K562 (cell line): ENCODE results near the gene CFAP410. TPM values are rescaled to one million over a fixed set of nuclear protein-coding genes. Genes with fewer than 3 reads are reported as not detected.

Experiments
- ATAC-seq: fragments of 200-7000 bp; cut with Tn5 transposase; 3 replicates; pipeline ENCODE4 v1.9.1; 2020; ENCODE audit warnings: moderate library complexity
- BruUV-seq: library from RNA; stranded (reverse); fragments of 400-500 nt; replicated peaks from 2 replicates; lab custom pipeline; 2021; lab: Mats Ljungman, UMichigan
- CTCF ChIA-PET: fragments of 300-600 bp; formaldehyde crosslinking; extraction: SDS; loops from one replicate; lab custom pipeline; 2021; ENCODE audit warnings: low intra/inter-chr PET ratio; lab: Yijun Ruan, JAX
- POLR2A ChIA-PET: fragments of 300-600, 350-650 bp; sonication (Branson Sonifier 250); formaldehyde crosslinking; extraction: SDS; loops from one replicate; lab custom pipeline; 2021; ENCODE audit warnings: antibody characterized with exemption, inconsistent platforms; lab: Yijun Ruan, JAX
- DNase-seq, 4 experiments: peaks; one replicate each; pipeline versions ENCODE4 v3.0.0 to v3.0.0-alpha.2; 2011 to 2018; ENCODE audit warnings: low spot score in 3 of 4, mixed read lengths in 3 of 4; ENCODE audit errors: extremely low read depth in 1 of 4
- FAIRE-seq: peaks from 2 replicates; lab custom pipeline; 2011; peaks lifted over from hg19 to GRCh38; lab: Jason Lieb, UNC
- H2AFZ ChIP-seq: 2 replicates; pipeline ENCODE4 v1.6.0; 2011; ENCODE audit warnings: low read depth, low read length, control low read depth, inconsistent platforms
- H3K27ac ChIP-seq: fragments of 200-600 bp; 3 replicates; pipeline ENCODE4 v1.8.0; 2011; ENCODE audit warnings: low read depth, mild to moderate bottlenecking, control low read depth, inconsistent platforms, low read length, moderate library complexity, mixed read lengths; ENCODE audit errors: extremely low read depth
- H3K27me3 ChIP-seq, 2 experiments: fragments of 300-600 bp in 1 of 2; 2 replicates in 1 of 2; 3 replicates in 1 of 2; pipeline versions ENCODE4 v1.6.0 to v1.8.0; 2011; ENCODE audit warnings: inconsistent platforms in 2 of 2, low read length in 2 of 2, mild to moderate bottlenecking in 1 of 2, mixed read lengths in 1 of 2, moderate library complexity in 1 of 2; ENCODE audit not compliant: control insufficient read depth in 2 of 2, insufficient read depth in 2 of 2
- H3K36me3 ChIP-seq: fragments of 300-600 bp; 3 replicates; pipeline ENCODE4 v1.8.0; 2011; ENCODE audit warnings: mild to moderate bottlenecking, low read length, inconsistent platforms; ENCODE audit not compliant: control insufficient read depth, insufficient read depth
- H3K4me1 ChIP-seq, 2 experiments: fragments of 200-600 bp in 1 of 2; replicated peaks in 1 of 2; 2 replicates in 1 of 2; 3 replicates in 1 of 2; pipeline versions ENCODE4 v1.5.1 to v1.8.0; 2011; ENCODE audit warnings: inconsistent platforms in 2 of 2, low read length in 2 of 2, mild to moderate bottlenecking in 1 of 2, mixed read lengths in 1 of 2, moderate library complexity in 1 of 2; ENCODE audit not compliant: control insufficient read depth in 2 of 2, insufficient read depth in 2 of 2
- H3K4me2 ChIP-seq: 2 replicates; pipeline ENCODE4 v1.6.1; 2011; ENCODE audit warnings: low read length, control low read depth, inconsistent platforms, mixed read lengths; ENCODE audit not compliant: insufficient read depth
- H3K4me3 ChIP-seq: fragments of 200-600 bp; sonication (generic), shearing (Covaris generic); 2 replicates; pipeline ENCODE4 v1.5.1; 2016; ENCODE audit warnings: control low read depth, inconsistent platforms
- H3K79me2 ChIP-seq: fragments of 200-600 bp; 3 replicates; pipeline ENCODE4 v1.8.0; 2011; ENCODE audit warnings: low read length, inconsistent platforms; ENCODE audit not compliant: control insufficient read depth, insufficient read depth
- H3K9ac ChIP-seq, 2 experiments: 2 replicates each; pipeline versions ENCODE4 v1.6.0 to v1.6.1; 2011; ENCODE audit warnings: low read depth in 2 of 2, low read length in 2 of 2, control low read depth in 1 of 2, inconsistent platforms in 1 of 2, mild to moderate bottlenecking in 1 of 2, mixed read lengths in 1 of 2; ENCODE audit not compliant: insufficient read depth in 1 of 2
- H3K9me1 ChIP-seq: one replicate; pipeline ENCODE4 v1.6.0; 2011; ENCODE audit warnings: inconsistent platforms, mild to moderate bottlenecking, low read length, moderate library complexity; ENCODE audit not compliant: control insufficient read depth, insufficient read depth
- H3K9me3 ChIP-seq: replicated peaks from 2 replicates; pipeline ENCODE4 v1.5.1; 2011; ENCODE audit warnings: low read depth, low read length, inconsistent platforms; ENCODE audit not compliant: control insufficient read depth, insufficient read depth
- H4K20me1 ChIP-seq: replicated peaks from 2 replicates; pipeline ENCODE4 v1.6.1; 2011; ENCODE audit warnings: low read length, inconsistent platforms, mixed read lengths; ENCODE audit not compliant: control insufficient read depth, insufficient read depth
- CEBPG ChIP-seq, 3 experiments: fragments of 200-800 bp in 1 of 3; sonication (Bioruptor generic) in 1 of 3; sonication (generic) in 1 of 3; formaldehyde crosslinking in 1 of 3; IDR thresholded peaks in 2 of 3; conservative IDR thresholded peaks in 1 of 3; 2 replicates each; pipeline versions ENCODE4 v1.6.1 to v1.8.0; 2016 to 2022; ENCODE audit warnings: missing compliant biosample characterization in 2 of 3, missing genetic modification characterization in 2 of 3, mild to moderate bottlenecking in 1 of 3, missing genetic modification reagents in 1 of 3
- CHD4 ChIP-seq: fragments of 200-600 bp; sonication (generic); IDR thresholded peaks from 3 replicates; pipeline ENCODE4 v1.6.1; 2012; ENCODE audit warnings: low read depth, mild to moderate bottlenecking, mixed read lengths, low read length, inconsistent platforms; ENCODE audit not compliant: insufficient read depth, insufficient replicate concordance, poor library complexity, severe bottlenecking
- HOXB6 ChIP-seq: fragments of 250-450 bp; sonication (Bioruptor Pico); IDR thresholded peaks from 2 replicates; pipeline ENCODE4 v1.5.1; 2022; ENCODE audit warnings: mild to moderate bottlenecking, borderline replicate concordance
- NR3C1 ChIP-seq: sonication (generic); formaldehyde crosslinking; IDR thresholded peaks from 2 replicates; pipeline ENCODE4 v1.8.1; 2022; ENCODE audit warnings: missing genetic modification reagents
- POLR2G ChIP-seq: fragments of 200-400 bp; formaldehyde crosslinking; IDR thresholded peaks from 2 replicates; pipeline ENCODE4 v1.6.1; 2017; ENCODE audit warnings: low read depth, mild to moderate bottlenecking, antibody characterized with exemption, low read length, moderate library complexity
- SPI1 ChIP-seq: IDR thresholded peaks from 2 replicates; pipeline ENCODE4 v1.6.1; 2011; ENCODE audit warnings: low read depth, low read length, control low read depth, borderline replicate concordance
- ZNF384 ChIP-seq: IDR thresholded peaks from 2 replicates; pipeline ENCODE4 v1.6.1; 2012; ENCODE audit warnings: low read depth, low read length, improper control_type of control experiment
- WGBS: fragments of 100-300 bp; shearing (Covaris generic); methylation state at CpG from one replicate; pipeline ENCODE4 v1.1.6; 2016; ENCODE audit warnings: low coverage, mixed read lengths; ENCODE audit not compliant: insufficient coverage; ENCODE audit errors: missing lambda C conversion rate; 5-methylcytosine and 5-hydroxymethylcytosine counted together
- in situ Hi-C: fragments of 300-500 bp; cut with MboI; formaldehyde crosslinking; loops from 4 replicates; pipeline ENCODE4 v1.15.0; 2018; ENCODE audit warnings: inconsistent platforms, mixed read lengths
- intact Hi-C: fragments of 100-400 bp; cut with micrococcal nuclease; formaldehyde crosslinking; loops from 2 replicates; pipeline ENCODE4 v1.14.2; 2022
- polyA plus RNA-seq, 8 experiments: library from polyadenylated mRNA; depleted of rRNA in 4 of 8; stranded (reverse) in 5 of 8; unstranded in 3 of 8; fragments of >200 nt; fragmentation: Nextera tagmentation in 2 of 8; fragmentation: Illumina TruSeq in 1 of 8; extraction: Ambion mirVana in 2 of 8; extraction: Trizol in 1 of 8; gene quantifications; 2 replicates each; pipeline versions ENCODE4 v1.2.1 to v1.2.3, GENCODE V29; 2011 to 2014; ENCODE audit warnings: inconsistent platforms in 1 of 8, missing spikeins in 1 of 8
- total RNA-seq, 7 experiments: library from RNA; depleted of rRNA in 6 of 7; stranded (reverse); fragments of >200 nt in 6 of 7; fragmentation: Illumina TruSeq in 2 of 7; extraction: Trizol in 2 of 7; gene quantifications; 2 replicates each; pipeline versions ENCODE4 v1.2.1 to v1.2.3, GENCODE V29; 2011 to 2021; ENCODE audit warnings: low replicate concordance in 1 of 7

CFAP410 gene
- total and polyA plus RNA-seq, 9 of the 15 experiments (the other 6 are each of a cell fraction or from before 2014, with no cell fraction given) = 0.07 to 17.3 (median 2.3) TPM

DNA sequence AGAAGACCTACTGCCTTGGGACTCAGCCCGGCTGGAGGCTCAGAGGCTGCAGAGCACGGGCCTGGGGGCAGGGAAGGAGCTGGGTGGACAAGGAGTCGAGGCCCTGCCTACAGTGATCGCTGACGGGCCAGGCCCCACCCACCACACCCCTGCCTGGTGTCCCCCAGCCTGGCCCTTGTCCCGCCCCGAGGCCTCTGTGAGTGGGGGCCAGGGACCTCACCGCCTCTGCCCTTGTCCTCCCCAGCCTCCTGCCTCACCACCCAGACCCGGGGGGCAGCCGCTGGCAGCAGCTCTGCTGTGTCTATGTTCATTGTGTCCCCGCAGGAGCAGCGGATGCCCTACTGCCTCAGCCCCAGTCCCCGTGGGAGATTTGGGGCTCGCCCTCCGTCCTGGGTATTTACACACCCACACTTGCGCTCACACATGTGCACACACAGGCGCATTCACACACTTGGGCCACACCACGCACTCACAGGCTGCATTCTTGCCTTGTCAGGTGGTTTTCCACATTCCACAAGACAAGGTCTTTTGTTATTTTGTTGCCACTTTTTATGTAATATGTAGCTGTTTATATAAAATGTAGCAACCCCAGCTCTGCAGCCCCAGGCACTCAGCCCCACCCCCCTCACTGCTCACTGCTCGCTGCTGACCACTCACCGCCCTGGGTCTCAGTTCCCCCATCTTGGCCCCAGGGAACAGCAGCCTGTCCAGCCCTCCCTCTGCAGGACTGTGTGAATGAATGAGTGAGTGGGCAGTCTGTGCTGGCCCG, 32.1 kb downstream of the CFAP410 start:
- Histone ChIP-seq H3K27me3 (no peaks in the 10 kb centered on the region), H3K36me3 (peaks cover 59% of the 10 kb centered on the region; the same call in 2 of the 3 replicates), H4K20me1 (peaks cover 29% of the 10 kb centered on the region; the same call in 1 of the 2 replicates), H3K27ac (no peak overlapping the region), H3K79me2 (peaks cover 29% of the 10 kb centered on the region), H3K4me3 (no peak overlapping the region), H3K4me2 (no peak overlapping the region), H3K9me3 (no peaks in the 10 kb centered on the region), H3K4me1 (peaks cover 0 to 60% of the 10 kb centered on the region in 2 experiments; a peak in 4 of 5 replicates), H3K9me1 (peaks cover 4% of the 10 kb centered on the region), H2AFZ (no peak overlapping the region), H3K9ac (peak overlapping the region in 1 of 2 experiments; percentile 74; a peak in 2 of 4 replicates)
- 94% methylated on average over 19 of the region's 21 CpGs for WGBS
- ATAC-seq = no peak
- ChIA-PET POLR2A (no interaction called here), CTCF (interaction anchor here (0.6 kb wide), 1 partner anchor 31 kb away, joined by 3 read pairs; no protein-coding TSS in a partner anchor)
- intact Hi-C loops = no loop called here
- no peak for FAIRE-seq
- no peak for DNase-seq
- in situ Hi-C loops = no loop called here
- no TSS peak for BruUV-seq
- TF ChIP-seq POLR2G = 0 out of 2 replicates have a peak, but pooled peaks have one; percentile 29
- TF ChIP-seq CEBPG (CRISPR knock-in tag; IDR thresholded peaks at IDR 0.05) = no peak
- no peak for TF ChIP-seq CEBPG (tag; conservative IDR thresholded peaks at IDR 0.05 in 1 of 2, IDR thresholded peaks at IDR 0.05 in 1 of 2)

DNA sequence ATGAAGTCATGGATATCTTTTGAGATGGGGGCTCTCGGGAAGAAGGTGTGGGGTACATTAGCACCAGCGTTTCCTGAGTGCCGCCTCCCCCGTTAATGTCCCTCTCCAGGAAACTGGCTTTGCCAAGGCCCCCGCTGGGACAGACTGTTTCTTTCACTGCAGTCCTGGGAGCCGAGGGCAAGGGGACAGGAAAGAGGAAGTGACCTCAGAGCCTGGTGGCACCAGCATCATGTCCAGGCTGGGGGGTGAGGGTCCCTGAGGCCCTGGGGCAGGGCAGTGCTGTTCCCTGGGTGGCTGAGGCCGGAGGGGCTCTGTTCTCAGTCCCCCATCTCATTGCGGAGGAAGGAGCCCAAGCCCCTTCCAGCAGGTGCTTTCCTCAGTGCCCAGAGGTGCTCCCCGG, 33.5 kb downstream of the CFAP410 start:
- peaks cover 44% of the 10 kb centered on the region for H3K79me2 ChIP-seq

More for the DNA sequence above, 33.5 kb downstream of the CFAP410 start:
- no peak overlapping the region for H3K27ac ChIP-seq
- H3K4me1 ChIP-seq = peaks cover 6 to 73% of the 10 kb centered on the region in 2 experiments
- H3K36me3 ChIP-seq = peaks cover 44% of the 10 kb centered on the region; the same call in 2 of the 3 replicates
- intact Hi-C loops (no loop called here), in situ Hi-C loops (no loop called here)
- H3K4me2 ChIP-seq = no peak overlapping the region
- FAIRE-seq (no peak), ATAC-seq (no peak), DNase-seq (no peak)
- H3K9ac ChIP-seq = peak overlapping the region in 1 of 2 experiments; percentile 75; a peak in 2 of 4 replicates
- CTCF ChIA-PET = no interaction called here
- H2AFZ ChIP-seq = no peak overlapping the region
- POLR2A ChIA-PET = no interaction called here
- H3K27me3 ChIP-seq = no peaks in the 10 kb centered on the region
- H4K20me1 ChIP-seq = peaks cover 43% of the 10 kb centered on the region
- TF ChIP-seq ZNF384 = no peak
- TF ChIP-seq NR3C1 (CRISPR knock-in tag) = no peak
- no peak for TF ChIP-seq HOXB6 (CRISPR knock-in tag)
- TF ChIP-seq SPI1 = peak; percentile 76; the same call in 1 of the 2 replicates
- no peak for TF ChIP-seq CHD4
- WGBS = 81% methylated on average over 9 of the region's 9 CpGs
- BruUV-seq = no TSS peak
- no peak overlapping the region for H3K4me3 ChIP-seq
- no peaks in the 10 kb centered on the region for H3K9me3 ChIP-seq
- H3K9me1 ChIP-seq = peaks cover 11% of the 10 kb centered on the region
